HepG2 (cell line): ENCODE results near the gene OR8K1. TPM values are rescaled to one million over a fixed set of nuclear protein-coding genes. Genes with fewer than 3 reads are reported as not detected.

Source experiments
- E2F5 ChIP-seq: sonication (generic); formaldehyde crosslinking; conservative IDR thresholded peaks from 2 replicates; pipeline ENCODE4 v1.4.0; 2020; ENCODE audit warnings: missing genetic modification reagents
- GATA4 ChIP-seq: sonication (generic); IDR thresholded peaks from 2 replicates; pipeline ENCODE4 v1.6.1; 2016; ENCODE audit warnings: antibody characterized with exemption, low read depth, borderline replicate concordance
- ZBTB25 ChIP-seq: IDR thresholded peaks from 2 replicates; pipeline ENCODE4 v1.6.1; 2018; ENCODE audit warnings: missing genetic modification reagents
- ZNF136 ChIP-seq: sonication (generic); formaldehyde crosslinking; IDR thresholded peaks from 2 replicates; pipeline ENCODE4 v1.8.1; 2022; ENCODE audit warnings: low read depth, mild to moderate bottlenecking, moderate library complexity, missing genetic modification reagents
- ZNF160 ChIP-seq: sonication (generic); formaldehyde crosslinking; IDR thresholded peaks from 2 replicates; pipeline ENCODE4 v1.8.0; 2022; ENCODE audit warnings: mild to moderate bottlenecking, inconsistent platforms, missing genetic modification reagents
- ZNF607 ChIP-seq: sonication (generic); formaldehyde crosslinking; IDR thresholded peaks from 2 replicates; pipeline ENCODE4 v1.5.1; 2020; ENCODE audit warnings: missing genetic modification reagents, mild to moderate bottlenecking, borderline replicate concordance
- ZNF740 ChIP-seq: sonication (generic); formaldehyde crosslinking; IDR thresholded peaks from 2 replicates; pipeline ENCODE4 v1.4.0; 2020; ENCODE audit warnings: missing genetic modification reagents
- ZNF777 ChIP-seq: sonication (generic); formaldehyde crosslinking; IDR thresholded peaks from 2 replicates; pipeline ENCODE4 v1.4.0; 2020; ENCODE audit warnings: missing genetic modification reagents
- polyA plus RNA-seq, 8 experiments: library from polyadenylated mRNA; depleted of rRNA in 3 of 8; stranded (reverse) in 7 of 8; unstranded in 1 of 8; fragments of >200 nt; fragmentation: Illumina TruSeq in 4 of 8; extraction: Trizol in 4 of 8; gene quantifications; 2 replicates each; pipeline versions ENCODE4 v1.2.1 to v1.2.3, GENCODE V29; 2011 to 2016; ENCODE audit warnings: low read depth in 4 of 8, missing spikeins in 1 of 8, mixed read lengths in 1 of 8; ENCODE audit not compliant: insufficient read depth in 1 of 8
- total RNA-seq, 5 experiments: library from RNA; depleted of rRNA; stranded (reverse); fragments of >200 nt; fragmentation: Illumina TruSeq; extraction: Trizol; gene quantifications; 2 replicates each; pipeline ENCODE4 v1.2.3, GENCODE V29; 2016; ENCODE audit warnings: low read depth in 1 of 5

OR8K1 gene
- total and polyA plus RNA-seq, 2 of the 13 experiments (the other 11 are each of a cell fraction or from before 2014, with no cell fraction given): not detected

- TF ChIP-seq ZNF740 (CRISPR knock-in tag): no peak
- no peak for TF ChIP-seq E2F5 (CRISPR knock-in tag)
- TF ChIP-seq GATA4: no peak
- TF ChIP-seq ZNF136 (CRISPR knock-in tag): no peak
- no peak for TF ChIP-seq ZNF777 (CRISPR knock-in tag)
- TF ChIP-seq ZBTB25 (CRISPR knock-in tag): no peak
- no peak for TF ChIP-seq ZNF160 (CRISPR knock-in tag)
- no peak for TF ChIP-seq ZNF607 (CRISPR knock-in tag)
- TF ChIP-seq, all 625 proteins: peak for 0
Observed at GRCh38 chr11:56396047-56396446, 50.2 kb downstream of the OR8K1 start (continued).

Other genes starting within 250 kb of the OR8K1 start
- not detected in 2 replicates for gene OR8H2, start 242.4 kb upstream of the OR8K1 start, total RNA-seq (2016; rRNA removed; fragmentation: Illumina TruSeq; extraction: Trizol)
- gene OR8H2, start 242.4 kb upstream of the OR8K1 start, polyA plus RNA-seq (2011; rRNA removed): not detected in 2 replicates
- not detected in 2 replicates for gene OR8H3, start 223.7 kb upstream of the OR8K1 start, total RNA-seq (2016; rRNA removed; fragmentation: Illumina TruSeq; extraction: Trizol)
- gene OR8H3, start 223.7 kb upstream of the OR8K1 start, polyA plus RNA-seq (2011; rRNA removed): not detected in 2 replicates
- not detected in 2 replicates for gene OR8J3, start 205.8 kb upstream of the OR8K1 start, total RNA-seq (2016; rRNA removed; fragmentation: Illumina TruSeq; extraction: Trizol)
- gene OR8J3, start 205.8 kb upstream of the OR8K1 start, polyA plus RNA-seq (2011; rRNA removed): not detected in 2 replicates
- gene OR8K5, start 185.7 kb upstream of the OR8K1 start, total RNA-seq (2016; rRNA removed; fragmentation: Illumina TruSeq; extraction: Trizol): not detected in 2 replicates
- not detected in 2 replicates for gene OR8K5, start 185.7 kb upstream of the OR8K1 start, polyA plus RNA-seq (2011; rRNA removed)
- gene OR5J2, start 169.4 kb upstream of the OR8K1 start, total RNA-seq (2016; rRNA removed; fragmentation: Illumina TruSeq; extraction: Trizol): not detected in 2 replicates
- not detected in 2 replicates for gene OR5J2, start 169.4 kb upstream of the OR8K1 start, polyA plus RNA-seq (2011; rRNA removed)
- gene OR5T2, start 111.8 kb upstream of the OR8K1 start, total RNA-seq (2016; rRNA removed; fragmentation: Illumina TruSeq; extraction: Trizol): not detected in 2 replicates
- not detected in 2 replicates for gene OR5T2, start 111.8 kb upstream of the OR8K1 start, polyA plus RNA-seq (2011; rRNA removed)
- not detected in 2 replicates for gene OR5T3, start 93.8 kb upstream of the OR8K1 start, total RNA-seq (2016; rRNA removed; fragmentation: Illumina TruSeq; extraction: Trizol)
- gene OR5T3, start 93.8 kb upstream of the OR8K1 start, polyA plus RNA-seq (2011; rRNA removed): not detected in 2 replicates
- gene OR5T1, start 71.9 kb upstream of the OR8K1 start, total RNA-seq (2016; rRNA removed; fragmentation: Illumina TruSeq; extraction: Trizol): not detected in 2 replicates
- not detected in 2 replicates for gene OR5T1, start 71.9 kb upstream of the OR8K1 start, polyA plus RNA-seq (2011; rRNA removed)
- not detected in 2 replicates for gene OR8H1, start 53.8 kb upstream of the OR8K1 start, total RNA-seq (2016; rRNA removed; fragmentation: Illumina TruSeq; extraction: Trizol)
- gene OR8H1, start 53.8 kb upstream of the OR8K1 start, polyA plus RNA-seq (2011; rRNA removed): not detected in 2 replicates
- not detected in 2 replicates for gene OR8K3, start 30.9 kb upstream of the OR8K1 start, total RNA-seq (2016; rRNA removed; fragmentation: Illumina TruSeq; extraction: Trizol)
- gene OR8K3, start 30.9 kb upstream of the OR8K1 start, polyA plus RNA-seq (2011; rRNA removed): not detected in 2 replicates
- not detected in 2 replicates for gene OR8J1, start 8.3 kb downstream of the OR8K1 start, total RNA-seq (2016; rRNA removed; fragmentation: Illumina TruSeq; extraction: Trizol)
- gene OR8J1, start 8.3 kb downstream of the OR8K1 start, polyA plus RNA-seq (2011; rRNA removed): not detected in 2 replicates
- not detected in 2 replicates for gene OR8U1, start 29.6 kb downstream of the OR8K1 start, total RNA-seq (2016; rRNA removed; fragmentation: Illumina TruSeq; extraction: Trizol)
- not detected in 2 replicates for gene OR8U1, start 29.6 kb downstream of the OR8K1 start, polyA plus RNA-seq (2011; rRNA removed)
- gene OR5AL1, start 66.7 kb downstream of the OR8K1 start, total RNA-seq (2016; rRNA removed; fragmentation: Illumina TruSeq; extraction: Trizol): not detected in 2 replicates
- gene OR5AL1, start 66.7 kb downstream of the OR8K1 start, polyA plus RNA-seq (2011; rRNA removed): not detected in 2 replicates
- not detected in 2 replicates for gene OR5M3, start 127.3 kb downstream of the OR8K1 start, total RNA-seq (2016; rRNA removed; fragmentation: Illumina TruSeq; extraction: Trizol)
- not detected in 2 replicates for gene OR5M3, start 127.3 kb downstream of the OR8K1 start, polyA plus RNA-seq (2011; rRNA removed)
- not detected in 2 replicates for gene OR5M8, start 145.3 kb downstream of the OR8K1 start, total RNA-seq (2016; rRNA removed; fragmentation: Illumina TruSeq; extraction: Trizol)
- gene OR5M8, start 145.3 kb downstream of the OR8K1 start, polyA plus RNA-seq (2011; rRNA removed): not detected in 2 replicates
- not detected in 2 replicates for gene OR5M11, start 197.2 kb downstream of the OR8K1 start, total RNA-seq (2016; rRNA removed; fragmentation: Illumina TruSeq; extraction: Trizol)
- gene OR5M11, start 197.2 kb downstream of the OR8K1 start, polyA plus RNA-seq (2011; rRNA removed): not detected in 2 replicates
- not detected in 2 replicates for gene OR5M10, start 231.7 kb downstream of the OR8K1 start, total RNA-seq (2016; rRNA removed; fragmentation: Illumina TruSeq; extraction: Trizol)
- gene OR5M10, start 231.7 kb downstream of the OR8K1 start, polyA plus RNA-seq (2011; rRNA removed): not detected in 2 replicates